HepG2 (cell line): ENCODE measurements around the gene TAF1B. TPM values are rescaled to one million over a fixed set of nuclear protein-coding genes. Genes with fewer than 3 reads are reported as not detected.
A peak's percentile ranks its signal among the peaks of the same experiment; 100 is the strongest.

Source experiments
- ATAC-seq: fragments of 200-7000 bp; cut with Tn5 transposase; 3 replicates; pipeline ENCODE4 v1.9.1; 2020; ENCODE audit warnings: mild to moderate bottlenecking, moderate library complexity
- BruUV-seq: library from RNA; stranded (reverse); fragments of 400-500 nt; replicated peaks from 2 replicates; lab custom pipeline; 2021; lab: Mats Ljungman, UMichigan
- CTCF ChIA-PET: fragments of 300-600 bp; formaldehyde crosslinking; extraction: SDS; loops from one replicate; lab custom pipeline; 2021; ENCODE audit warnings: low total read pairs, inconsistent platforms, low intra/inter-chr PET ratio; lab: Yijun Ruan, JAX
- POLR2A ChIA-PET: fragments of 350-600 bp; sonication (Branson Sonifier 250); formaldehyde crosslinking; loops from one replicate; lab custom pipeline; 2020; ENCODE audit warnings: antibody characterized with exemption, inconsistent platforms; lab: Yijun Ruan, JAX
- DNase-seq: peaks from one replicate; pipeline ENCODE4 v3.0.0-alpha.2; 2015; ENCODE audit warnings: low spot score
- FAIRE-seq: peaks from 3 replicates; lab custom pipeline; 2011; peaks lifted over from hg19 to GRCh38; lab: Jason Lieb, UNC
- H2AFZ ChIP-seq: one replicate; pipeline ENCODE4 v1.6.1; 2011; ENCODE audit warnings: low read length, inconsistent platforms
- H3K27ac ChIP-seq: fragments of 300-600 bp; 3 replicates; pipeline ENCODE4 v1.8.0; 2011; ENCODE audit warnings: mixed run types, mild to moderate bottlenecking, mixed read lengths, low read length, inconsistent platforms; ENCODE audit not compliant: insufficient read depth; ENCODE audit errors: extremely low read length
- H3K27me3 ChIP-seq, 2 experiments: fragments of 200-600 bp in 1 of 2; 2 replicates in 1 of 2; 3 replicates in 1 of 2; pipeline versions ENCODE4 v1.6.0 to v1.8.0; 2011; ENCODE audit warnings: low read length in 2 of 2, mild to moderate bottlenecking in 2 of 2, moderate library complexity in 2 of 2, inconsistent platforms in 1 of 2; ENCODE audit not compliant: insufficient read depth in 2 of 2, control insufficient read depth in 1 of 2
- H3K36me3 ChIP-seq, 2 experiments: fragments of 200-600 bp in 1 of 2; replicated peaks in 1 of 2; 2 replicates in 1 of 2; 3 replicates in 1 of 2; pipeline versions ENCODE4 v1.5.1 to v1.8.0; 2011; ENCODE audit warnings: low read length in 2 of 2, inconsistent platforms in 1 of 2; ENCODE audit not compliant: insufficient read depth in 2 of 2, control insufficient read depth in 1 of 2
- H3K4me1 ChIP-seq: 2 replicates; pipeline ENCODE4 v1.5.1; 2012; ENCODE audit warnings: low read length, inconsistent platforms; ENCODE audit not compliant: insufficient read depth
- H3K4me2 ChIP-seq: 2 replicates; pipeline ENCODE4 v1.6.0; 2011; ENCODE audit warnings: low read depth, low read length, inconsistent platforms
- H3K4me3 ChIP-seq, 3 experiments: fragments of 200-600 bp in 1 of 3; sonication (generic), shearing (Covaris generic) in 1 of 3; replicated peaks in 1 of 3; 2 replicates each; pipeline ENCODE4 v1.5.1; 2011 to 2016; ENCODE audit warnings: low read length in 3 of 3, inconsistent platforms in 2 of 3, low read depth in 2 of 3, mild to moderate bottlenecking in 2 of 3, control low read depth in 1 of 3, mixed read lengths in 1 of 3; ENCODE audit not compliant: insufficient read depth in 1 of 3
- H3K79me2 ChIP-seq: one replicate; pipeline ENCODE4 v1.6.1; 2011; ENCODE audit warnings: low read length, inconsistent platforms; ENCODE audit not compliant: insufficient read depth
- H3K9ac ChIP-seq: 2 replicates; pipeline ENCODE4 v1.6.0; 2011; ENCODE audit warnings: mild to moderate bottlenecking, low read depth, low read length, inconsistent platforms; ENCODE audit not compliant: insufficient read depth
- H3K9me3 ChIP-seq: 2 replicates; pipeline ENCODE4 v1.5.1; 2012; ENCODE audit warnings: mild to moderate bottlenecking, low read length
- H4K20me1 ChIP-seq: 2 replicates; pipeline ENCODE4 v1.6.0; 2011; ENCODE audit warnings: inconsistent platforms, mild to moderate bottlenecking, low read length, moderate library complexity; ENCODE audit not compliant: insufficient read depth
- CEBPB ChIP-seq: IDR thresholded peaks from 2 replicates; pipeline ENCODE4 v1.6.1; 2011; ENCODE audit warnings: low read depth, low read length, improper control_type of control experiment, borderline replicate concordance
- CEBPG ChIP-seq: IDR thresholded peaks from 2 replicates; pipeline ENCODE4 v1.6.1; 2016
- DMAP1 ChIP-seq: IDR thresholded peaks from 2 replicates; pipeline ENCODE4 v1.6.1; 2016
- HNF4A ChIP-seq: sonication (generic); formaldehyde crosslinking; IDR thresholded peaks from 2 replicates; pipeline ENCODE4 v1.4.0; 2020; ENCODE audit warnings: missing genetic modification reagents
- NFKB2 ChIP-seq: sonication (generic); formaldehyde crosslinking; IDR thresholded peaks from 2 replicates; pipeline ENCODE4 v1.4.0; 2020; ENCODE audit warnings: missing genetic modification reagents, borderline replicate concordance
- SMARCC2 ChIP-seq: fragments of 450-650 bp; IDR thresholded peaks from 2 replicates; pipeline ENCODE4 v1.6.1; 2017; ENCODE audit warnings: antibody characterized with exemption, mild to moderate bottlenecking
- ZNF121 ChIP-seq: sonication (generic); formaldehyde crosslinking; IDR thresholded peaks from 2 replicates; pipeline ENCODE4 v1.5.0; 2020; ENCODE audit warnings: mild to moderate bottlenecking, missing genetic modification reagents
- ZNF547 ChIP-seq: sonication (generic); formaldehyde crosslinking; IDR thresholded peaks from 2 replicates; pipeline ENCODE4 v1.5.1; 2020; ENCODE audit warnings: mild to moderate bottlenecking, missing genetic modification reagents
- ZNF646 ChIP-seq: sonication (generic); formaldehyde crosslinking; IDR thresholded peaks from 2 replicates; pipeline ENCODE4 v1.9.0; 2021; ENCODE audit warnings: mild to moderate bottlenecking, missing genetic modification reagents
- ZNF891 ChIP-seq: sonication (generic); formaldehyde crosslinking; IDR thresholded peaks from 2 replicates; pipeline ENCODE4 v1.5.0; 2020; ENCODE audit warnings: mild to moderate bottlenecking, missing genetic modification reagents
- WGBS: methylation state at CpG from one replicate; pipeline ENCODE4 v1.1.6; 2017; ENCODE audit warnings: low lambda C conversion rate; 5-methylcytosine and 5-hydroxymethylcytosine counted together
- in situ Hi-C: cut with HindIII; loops from 2 replicates; pipeline ENCODE4 v1.10.0; 2017; ENCODE audit warnings: low pct_unique_long_range_greater_than_20kb; ENCODE audit not compliant: extremely low pct_ligation_motif_present
- intact Hi-C: fragments of 100-400 bp; cut with micrococcal nuclease; formaldehyde crosslinking; loops from one replicate; pipeline ENCODE4 v1.10.0; 2022; ENCODE audit not compliant: unreplicated experiment
- polyA plus RNA-seq, 8 experiments: library from polyadenylated mRNA; depleted of rRNA in 3 of 8; stranded (reverse) in 7 of 8; unstranded in 1 of 8; fragments of >200 nt; fragmentation: Illumina TruSeq in 4 of 8; extraction: Trizol in 4 of 8; gene quantifications; 2 replicates each; pipeline versions ENCODE4 v1.2.1 to v1.2.3, GENCODE V29; 2011 to 2016; ENCODE audit warnings: low read depth in 4 of 8, missing spikeins in 1 of 8, mixed read lengths in 1 of 8; ENCODE audit not compliant: insufficient read depth in 1 of 8
- total RNA-seq, 5 experiments: library from RNA; depleted of rRNA; stranded (reverse); fragments of >200 nt; fragmentation: Illumina TruSeq; extraction: Trizol; gene quantifications; 2 replicates each; pipeline ENCODE4 v1.2.3, GENCODE V29; 2016; ENCODE audit warnings: low read depth in 1 of 5

The TAF1B gene
- total and polyA plus RNA-seq, 2 of the 13 experiments (the other 11 are each of a cell fraction or from before 2014, with no cell fraction given): 13.3 to 27.7 TPM

DNA sequence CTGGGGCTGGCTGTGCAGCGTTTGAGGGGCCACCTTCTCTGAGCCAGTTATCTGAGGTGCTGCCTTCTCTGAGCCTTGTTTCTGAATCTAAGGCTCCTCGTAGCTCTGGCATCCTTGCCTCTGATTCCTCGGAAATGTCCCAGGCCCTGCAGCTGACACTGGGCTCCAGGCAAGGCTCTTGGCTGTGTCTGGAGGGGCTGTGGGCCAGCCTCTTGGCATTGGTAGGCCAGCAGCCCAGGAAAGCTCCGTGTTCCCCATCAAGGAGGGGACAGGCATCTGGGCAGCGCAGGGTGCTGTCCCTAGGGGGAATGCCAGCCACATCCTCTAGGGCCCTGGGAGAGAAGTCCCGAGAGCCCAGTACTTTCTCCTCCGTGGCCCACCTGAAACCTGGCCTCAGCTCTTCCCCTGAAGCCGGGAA, 40.7 kb upstream of the TAF1B start (continued):
- TF ChIP-seq ZNF646 (CRISPR knock-in tag) (no peak), DMAP1 (CRISPR knock-in tag) (0 out of 2 replicates have a peak, but pooled peaks have one; percentile 9), NFKB2 (CRISPR knock-in tag) (peak; percentile 25; the same call in 1 of the 2 replicates)

DNA sequence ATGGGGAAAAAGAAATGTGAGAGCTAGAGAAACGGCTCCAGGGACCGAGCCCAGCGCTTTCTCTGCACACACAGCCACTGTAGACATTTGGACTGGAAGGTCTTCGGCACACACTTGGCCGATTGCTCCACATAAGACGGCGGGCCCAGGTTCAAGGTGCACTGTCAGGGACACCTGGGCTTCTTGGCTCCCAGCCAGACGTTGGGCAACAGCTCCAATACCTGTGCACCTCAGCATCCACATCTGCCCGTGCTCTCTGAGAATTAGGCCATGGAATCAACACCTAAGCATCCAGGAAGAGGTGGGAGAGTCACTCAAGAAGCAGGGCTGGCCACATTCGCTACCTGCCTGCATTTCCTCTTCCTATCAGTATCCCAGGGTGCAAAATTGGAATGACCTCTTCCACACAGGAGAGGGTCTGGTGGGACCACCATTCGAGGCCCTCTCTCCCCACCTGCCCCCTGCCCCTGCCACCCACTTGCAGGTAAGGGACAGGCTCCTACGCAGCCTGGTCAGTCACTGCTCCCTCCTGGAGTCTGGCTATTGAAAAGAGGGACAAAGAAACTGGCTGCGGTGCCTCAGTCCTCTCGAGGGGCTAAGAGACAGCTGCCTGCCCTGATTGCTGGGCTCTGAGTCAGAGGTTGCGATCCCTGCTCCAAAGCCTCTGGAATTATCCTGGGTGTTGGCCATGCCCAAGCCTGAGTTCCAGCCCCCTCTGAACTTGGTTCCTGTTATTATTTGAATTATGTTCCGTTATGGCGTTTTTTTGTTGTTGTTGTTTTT, 40.1 kb upstream of the TAF1B start:
- 26% methylated on average over 15 of the region's 17 CpGs for WGBS
- ATAC-seq: no peak
- in situ Hi-C loops: loop anchor here (25.0 kb wide), 1 partner anchor 634 kb away; the partner anchor contains the start of gene ODC1
- H3K36me3 ChIP-seq: no peaks in the 10 kb centered on the region
- no peak overlapping the region for H3K4me3 ChIP-seq
- H4K20me1 ChIP-seq: no peaks in the 10 kb centered on the region
- TF ChIP-seq CEBPG (CRISPR knock-in tag) (peak; percentile 58), ZNF547 (CRISPR knock-in tag) (0 out of 2 replicates have a peak, but pooled peaks have one; percentile 26), ZNF121 (CRISPR knock-in tag) (peak; percentile 84), SMARCC2 (no peak), HNF4A (CRISPR knock-in tag) (peak; percentile 31; the same call in 1 of the 2 replicates), CEBPB (0 out of 2 replicates have a peak, but pooled peaks have one; percentile 21), ZNF891 (CRISPR knock-in tag) (no peak)
- no peak overlapping the region for H3K9ac ChIP-seq
- peaks cover 7 to 59% of the 10 kb centered on the region in 2 experiments; a peak in 4 of 5 replicates for H3K27me3 ChIP-seq
- BruUV-seq: no TSS peak
- no peak for DNase-seq
- no peak overlapping the region for H2AFZ ChIP-seq
- H3K4me1 ChIP-seq: peaks cover 58% of the 10 kb centered on the region
- ChIA-PET CTCF (no interaction called here), POLR2A (no interaction called here)
- intact Hi-C loops: no loop called here
- no peak overlapping the region for H3K27ac ChIP-seq
- H3K79me2 ChIP-seq: no peaks in the 10 kb centered on the region
- no peaks in the 10 kb centered on the region for H3K9me3 ChIP-seq
- H3K4me2 ChIP-seq: peak overlapping the region; percentile 41; the same call in 1 of the 2 replicates
- no peak for FAIRE-seq
